ENCODE results near the gene TYROBP. TPM values are rescaled to one million over a fixed set of nuclear protein-coding genes. Genes with fewer than 3 reads are reported as not detected.

TYROBP gene
- total and polyA plus RNA-seq, 4 donors, result 17.0 to 1,276 (median 417) TPM

DNA sequence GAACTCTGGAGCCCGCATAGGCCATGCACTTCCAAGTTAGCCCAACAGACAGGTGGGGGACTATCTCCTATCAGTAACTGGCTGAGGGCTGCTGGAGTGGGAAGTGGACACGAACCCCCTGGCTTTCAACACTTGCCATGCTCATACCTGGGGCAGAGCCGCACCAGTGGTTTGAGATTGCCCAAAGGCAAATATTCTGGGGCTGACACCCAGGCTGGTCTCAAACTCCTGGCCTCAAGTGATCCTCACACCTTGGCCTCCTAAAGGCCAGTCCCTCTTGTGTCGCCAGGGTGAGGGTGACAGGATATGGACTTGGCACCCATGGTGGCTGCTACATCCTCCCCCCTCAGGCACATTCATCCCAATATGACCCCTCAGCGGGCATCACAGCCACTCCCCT lies 20.9 kb downstream of the TYROBP start:
- Histone ChIP-seq H3K4me3 (no peak overlapping the region), H3K4me1 (ENCODE audit: control insufficient read depth in 5 of 5, insufficient read depth in 5 of 5, low read length in 5 of 5) (no peaks in the 10 kb centered on the region), H3K36me3 (ENCODE audit: control insufficient read depth in 4 of 4, insufficient read depth in 4 of 4, low read length in 4 of 4) (peaks cover 0 to 30% (median 7%) of the 10 kb centered on the region in 4 donors), H3K27me3 (ENCODE audit: control insufficient read depth in 3 of 3, insufficient read depth in 3 of 3, low read length in 2 of 3) (no peaks in the 10 kb centered on the region), H3K27ac (ENCODE audit: low read depth in 1 of 2, low read length in 1 of 2) (no peak overlapping the region), H3K9me3 (ENCODE audit: control insufficient read depth in 4 of 4, insufficient read depth in 3 of 4, low read length in 3 of 4) (no peaks in the 10 kb centered on the region), H3K9ac (ENCODE audit: insufficient read depth in 1 of 2, low read length in 2 of 2) (no peak overlapping the region)
- 92 to 94% methylated on average over 5 of the region's 5 CpGs for WGBS, 2 donors
- no peak for ATAC-seq (ENCODE audit: insufficient read depth, low FRiP score)
- TF ChIP-seq, protein P1, sequence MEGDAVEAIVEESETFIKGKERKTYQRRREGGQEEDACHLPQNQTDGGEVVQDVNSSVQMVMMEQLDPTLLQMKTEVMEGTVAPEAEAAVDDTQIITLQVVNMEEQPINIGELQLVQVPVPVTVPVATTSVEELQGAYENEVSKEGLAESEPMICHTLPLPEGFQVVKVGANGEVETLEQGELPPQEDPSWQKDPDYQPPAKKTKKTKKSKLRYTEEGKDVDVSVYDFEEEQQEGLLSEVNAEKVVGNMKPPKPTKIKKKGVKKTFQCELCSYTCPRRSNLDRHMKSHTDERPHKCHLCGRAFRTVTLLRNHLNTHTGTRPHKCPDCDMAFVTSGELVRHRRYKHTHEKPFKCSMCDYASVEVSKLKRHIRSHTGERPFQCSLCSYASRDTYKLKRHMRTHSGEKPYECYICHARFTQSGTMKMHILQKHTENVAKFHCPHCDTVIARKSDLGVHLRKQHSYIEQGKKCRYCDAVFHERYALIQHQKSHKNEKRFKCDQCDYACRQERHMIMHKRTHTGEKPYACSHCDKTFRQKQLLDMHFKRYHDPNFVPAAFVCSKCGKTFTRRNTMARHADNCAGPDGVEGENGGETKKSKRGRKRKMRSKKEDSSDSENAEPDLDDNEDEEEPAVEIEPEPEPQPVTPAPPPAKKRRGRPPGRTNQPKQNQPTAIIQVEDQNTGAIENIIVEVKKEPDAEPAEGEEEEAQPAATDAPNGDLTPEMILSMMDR (IDR thresholded peaks at IDR 0.05; ENCODE audit: control extremely low read depth, extremely low read depth), result no peak
- no peak for DNase-seq

DNA sequence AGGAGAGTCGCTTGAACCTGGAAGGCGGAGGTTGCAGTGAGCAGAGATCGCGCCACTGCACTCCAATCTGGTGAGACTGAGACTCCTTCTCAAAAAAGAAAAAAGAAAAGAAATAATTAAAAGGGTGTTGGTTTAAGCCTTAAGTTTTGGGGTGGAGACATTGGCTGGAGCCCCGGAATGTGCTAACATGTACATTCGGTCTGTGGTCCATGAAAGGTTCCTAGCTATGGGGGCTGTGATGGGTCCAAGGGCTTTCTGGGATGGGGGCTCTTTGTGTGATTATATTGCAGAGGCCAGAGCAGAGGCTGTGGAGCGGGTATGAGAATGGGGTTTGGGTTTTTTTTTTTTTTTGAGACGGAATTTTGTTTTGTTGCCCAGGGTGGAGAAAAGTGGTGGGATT lies 22.2 kb downstream of the TYROBP start:
- Histone ChIP-seq H3K27me3 (ENCODE audit: control insufficient read depth in 3 of 3, insufficient read depth in 3 of 3, low read length in 2 of 3) (no peaks in the 10 kb centered on the region), H3K4me1 (ENCODE audit: control insufficient read depth in 5 of 5, insufficient read depth in 5 of 5, low read length in 5 of 5) (no peaks in the 10 kb centered on the region), H3K9ac (ENCODE audit: insufficient read depth in 1 of 2, low read length in 2 of 2) (no peak overlapping the region), H3K36me3 (ENCODE audit: control insufficient read depth in 4 of 4, insufficient read depth in 4 of 4, low read length in 4 of 4) (peaks cover 0 to 30% (median 7%) of the 10 kb centered on the region in 4 donors), H3K4me3 (no peak overlapping the region), H3K9me3 (ENCODE audit: control insufficient read depth in 4 of 4, insufficient read depth in 3 of 4, low read length in 3 of 4) (no peaks in the 10 kb centered on the region), H3K27ac (ENCODE audit: low read depth in 1 of 2, low read length in 1 of 2) (no peak overlapping the region)
- 91 to 96% methylated on average over 7 to 8 of the region's 8 CpGs for WGBS, 2 donors
- DNase-seq (no peak), ATAC-seq (ENCODE audit: insufficient read depth, low FRiP score) (no peak)
- TF ChIP-seq, protein P1 (IDR thresholded peaks at IDR 0.05; ENCODE audit: control extremely low read depth, extremely low read depth), result no peak

DNA sequence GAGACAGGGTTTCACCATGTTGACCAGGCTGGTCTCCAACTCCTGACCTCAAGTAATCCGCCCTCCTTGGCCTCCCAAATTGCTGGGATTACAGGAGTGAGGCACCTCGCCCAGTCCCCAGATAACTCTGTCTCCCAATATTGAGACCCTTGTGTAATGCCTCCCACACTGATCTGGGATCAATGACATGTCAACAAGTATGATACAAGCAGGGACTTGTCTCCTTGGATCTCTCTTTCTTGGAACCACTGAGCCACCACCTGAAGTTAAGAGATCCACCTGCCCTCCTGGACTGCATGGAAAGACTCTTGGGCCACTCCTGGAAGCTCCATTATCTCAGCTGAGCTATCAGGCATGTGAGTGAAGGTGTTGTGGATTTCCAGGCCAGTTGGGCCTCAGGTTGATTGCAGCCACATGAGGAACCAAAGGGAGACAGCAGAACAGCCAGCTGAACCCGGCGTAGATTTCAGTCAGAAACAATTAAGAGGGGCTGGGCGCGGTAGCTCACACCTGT lies 22.8 kb downstream of the TYROBP start:
- TF ChIP-seq, protein P1 (IDR thresholded peaks at IDR 0.05; ENCODE audit: control extremely low read depth, extremely low read depth), result no peak
- no peak overlapping the region for H3K4me3 ChIP-seq
- peaks cover 0 to 28% (median 7%) of the 10 kb centered on the region in 4 donors for H3K36me3 ChIP-seq (ENCODE audit: control insufficient read depth in 4 of 4, insufficient read depth in 4 of 4, low read length in 4 of 4)
- H3K4me1 ChIP-seq (ENCODE audit: control insufficient read depth in 5 of 5, insufficient read depth in 5 of 5, low read length in 5 of 5), result no peaks in the 10 kb centered on the region
- DNase-seq (no peak), ATAC-seq (ENCODE audit: insufficient read depth, low FRiP score) (no peak)
- no peaks in the 10 kb centered on the region for H3K9me3 ChIP-seq (ENCODE audit: control insufficient read depth in 4 of 4, insufficient read depth in 3 of 4, low read length in 3 of 4)
- no peak overlapping the region for H3K9ac ChIP-seq (ENCODE audit: insufficient read depth in 1 of 2, low read length in 2 of 2)
- H3K27me3 ChIP-seq (ENCODE audit: control insufficient read depth in 3 of 3, insufficient read depth in 3 of 3, low read length in 2 of 3), result no peaks in the 10 kb centered on the region
- no peak overlapping the region for H3K27ac ChIP-seq (ENCODE audit: low read depth in 1 of 2, low read length in 1 of 2)
- WGBS, 2 donors, result 92 to 95% methylated on average over 6 of the region's 6 CpGs

DNA sequence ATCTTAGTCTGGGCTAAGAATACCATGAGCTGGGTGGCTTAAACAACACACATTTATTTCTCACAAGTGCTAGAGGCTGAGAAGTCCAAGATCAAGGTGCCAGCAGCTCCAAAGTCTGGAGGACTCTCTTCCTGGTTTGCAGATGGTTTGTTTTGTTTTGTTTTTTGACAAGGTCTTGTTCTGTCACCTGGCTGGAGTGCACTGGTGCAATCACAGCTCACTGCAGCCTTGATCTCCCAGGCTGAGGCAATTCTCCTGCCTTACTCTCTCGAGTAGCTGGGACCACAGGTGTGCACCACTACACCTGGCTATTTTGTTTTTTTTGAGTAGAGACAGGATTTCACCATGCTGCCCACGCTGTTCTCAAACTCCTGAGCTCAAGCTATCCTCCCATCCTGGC lies 24.2 kb downstream of the TYROBP start:
- peaks cover 0 to 14% (median 0%) of the 10 kb centered on the region in 4 donors for H3K36me3 ChIP-seq (ENCODE audit: control insufficient read depth in 4 of 4, insufficient read depth in 4 of 4, low read length in 4 of 4)
- ATAC-seq (ENCODE audit: insufficient read depth, low FRiP score) (no peak), DNase-seq (no peak)
- 55 to 78% methylated on average over 2 of the region's 2 CpGs for WGBS, 2 donors
- H3K27ac ChIP-seq (ENCODE audit: low read depth in 1 of 2, low read length in 1 of 2), result no peak overlapping the region
- TF ChIP-seq, protein P1 (IDR thresholded peaks at IDR 0.05; ENCODE audit: control extremely low read depth, extremely low read depth), result no peak
- no peaks in the 10 kb centered on the region for H3K27me3 ChIP-seq (ENCODE audit: control insufficient read depth in 3 of 3, insufficient read depth in 3 of 3, low read length in 2 of 3)
- no peak overlapping the region for H3K9ac ChIP-seq (ENCODE audit: insufficient read depth in 1 of 2, low read length in 2 of 2)
- no peak overlapping the region for H3K4me3 ChIP-seq
- H3K9me3 ChIP-seq (ENCODE audit: control insufficient read depth in 4 of 4, insufficient read depth in 3 of 4, low read length in 3 of 4), result no peaks in the 10 kb centered on the region
- H3K4me1 ChIP-seq (ENCODE audit: control insufficient read depth in 5 of 5, insufficient read depth in 5 of 5, low read length in 5 of 5), result no peaks in the 10 kb centered on the region
